GM21529 (cell line): ENCODE measurements around the gene SKA3.
"Not testable (repeated sequence)": the region's sequence is repeated elsewhere in the genome, so short reads cannot be mapped to it uniquely, and the experiment has no call there.

Experiments
- ATAC-seq: cut with Tn5 transposase; IDR thresholded peaks from one replicate; pipeline ENCODE4 v1.9.1; 2021; ENCODE audit not compliant: unreplicated experiment

SKA3 gene

DNA sequence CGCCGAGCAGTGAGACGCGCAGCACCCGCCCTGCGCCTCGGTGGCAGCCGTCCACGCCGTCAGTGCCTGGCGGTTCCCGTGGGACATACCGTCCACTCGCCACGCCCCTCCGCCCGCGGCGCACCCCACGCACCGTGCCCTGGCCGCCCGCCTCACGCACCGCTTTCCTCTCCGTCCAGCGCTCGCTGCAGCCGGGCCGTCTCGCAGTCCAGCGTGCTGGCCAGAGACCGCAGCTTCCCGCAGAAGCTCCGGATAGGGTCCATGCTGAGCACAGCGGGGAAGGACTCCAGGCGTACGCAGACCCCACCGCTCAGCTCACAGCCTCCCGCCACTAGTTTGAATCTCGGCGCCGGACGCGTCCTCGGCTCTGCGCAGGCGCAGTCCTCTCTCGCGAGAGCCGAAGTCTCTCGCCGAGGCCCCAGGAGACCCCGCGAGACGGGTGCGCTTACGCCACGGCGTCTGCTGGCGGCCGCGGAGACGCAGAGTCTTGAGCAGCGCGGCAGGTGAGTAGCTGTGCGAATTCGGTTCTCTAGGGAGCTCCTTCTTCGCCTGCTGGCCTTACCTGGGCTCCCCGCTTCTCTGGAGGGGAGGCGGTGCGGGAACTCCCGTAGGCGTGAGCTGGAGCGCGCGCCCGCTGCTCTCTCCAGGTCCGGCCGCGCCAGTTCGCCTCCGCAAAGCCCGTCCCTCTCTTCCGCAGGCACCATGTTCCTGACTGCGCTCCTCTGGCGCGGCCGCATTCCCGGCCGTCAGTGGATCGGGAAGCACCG lies at the start of gene SKA3, which contains the start of gene MRPL57:
TSS of gene SKA3 (minus strand) at position 338 of the 767 bp plus-strand sequence. CDS start at position 263, 75 bp downstream.
TSS of gene MRPL57 (plus strand) at position 444 of the 767 bp plus-strand sequence. CDS start at position 703, 259 bp downstream.
- peak; percentile 91 for ATAC-seq

GRCh38 chr13:21225082-21225481 lies 48.7 kb upstream of the SKA3 start:
- no peak for ATAC-seq

- ATAC-seq: no peak
These were observed 44.9 kb upstream of the SKA3 start for GRCh38 chr13:21221268-21221667.

DNA sequence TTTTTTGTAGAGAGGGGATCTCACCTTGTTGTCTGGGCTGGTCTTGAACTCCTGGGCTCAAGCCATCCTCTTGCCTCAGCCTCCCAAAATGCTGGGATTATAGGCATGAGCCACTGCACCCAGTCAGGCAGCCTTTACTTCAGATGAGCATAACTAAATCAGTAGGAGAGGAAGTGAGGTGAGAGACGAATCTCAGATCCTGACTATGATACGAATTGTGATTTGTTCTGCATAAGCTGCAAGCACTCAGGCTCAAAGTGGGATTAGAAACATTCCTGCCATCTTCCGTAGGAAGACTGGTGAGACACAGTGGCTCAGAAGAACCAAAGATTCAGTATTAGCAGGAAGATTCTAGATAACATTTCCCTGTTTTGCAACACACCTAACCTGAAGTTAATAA lies 43.4 kb upstream of the SKA3 start:
- not testable (repeated sequence) for ATAC-seq

- ATAC-seq: peak; percentile 56
These were observed 42.7 kb upstream of the SKA3 start for GRCh38 chr13:21219036-21219381.

DNA sequence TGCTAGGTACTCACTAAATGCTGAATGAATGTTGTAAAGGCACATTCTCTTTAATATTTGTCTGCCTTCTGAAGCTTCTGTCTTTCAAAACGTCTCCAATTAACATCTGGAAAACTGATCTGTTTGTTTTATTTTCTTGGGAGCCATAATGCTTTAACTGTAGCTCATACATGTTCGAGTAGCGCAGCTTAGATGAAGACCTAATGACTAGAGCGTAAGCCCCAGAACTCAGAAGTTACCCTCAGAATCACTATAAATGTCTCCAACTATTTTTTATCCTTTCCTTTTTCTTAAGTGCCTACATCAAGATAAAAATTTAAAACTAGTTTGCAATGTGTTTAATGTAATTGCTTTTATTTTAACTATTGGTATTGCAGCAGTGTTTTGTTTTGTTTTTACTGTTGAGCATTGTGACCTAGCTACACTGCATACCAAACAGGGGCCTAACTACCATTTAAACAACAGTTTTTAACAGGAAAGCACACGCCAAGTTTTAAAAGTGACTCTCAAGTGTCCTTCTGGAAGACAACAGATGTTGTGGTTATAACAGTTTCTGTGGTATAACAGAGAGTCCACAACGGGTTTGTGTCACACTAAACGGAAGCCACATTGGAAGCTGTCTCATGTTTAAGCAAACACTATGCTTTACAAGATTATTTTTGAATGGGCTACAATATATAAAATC lies 42.1 kb upstream of the SKA3 start:
- ATAC-seq: peak; percentile 98

DNA sequence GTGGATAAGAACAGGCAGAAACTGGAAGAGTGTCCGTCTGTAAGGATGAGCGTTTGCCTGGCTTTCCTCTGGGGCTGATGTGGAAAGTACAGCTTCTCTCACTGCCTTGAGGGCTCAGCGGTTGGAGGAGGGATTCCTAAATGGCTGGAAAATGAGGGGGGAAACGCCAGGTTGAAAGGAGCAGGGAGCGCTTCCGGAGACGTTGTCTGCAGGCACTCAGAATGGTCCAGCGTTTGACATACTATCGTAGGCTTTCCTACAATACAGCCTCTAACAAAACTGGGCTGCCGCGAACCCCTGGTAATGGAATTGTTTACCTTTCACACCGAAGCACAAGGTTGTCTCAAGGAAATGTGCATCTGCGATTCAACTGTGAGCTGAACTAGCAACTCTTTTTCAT lies 40.0 kb upstream of the SKA3 start:
- no peak for ATAC-seq

GRCh38 chr13:21215419-21215818 lies 39.1 kb upstream of the SKA3 start:
- ATAC-seq: not testable (repeated sequence)

DNA sequence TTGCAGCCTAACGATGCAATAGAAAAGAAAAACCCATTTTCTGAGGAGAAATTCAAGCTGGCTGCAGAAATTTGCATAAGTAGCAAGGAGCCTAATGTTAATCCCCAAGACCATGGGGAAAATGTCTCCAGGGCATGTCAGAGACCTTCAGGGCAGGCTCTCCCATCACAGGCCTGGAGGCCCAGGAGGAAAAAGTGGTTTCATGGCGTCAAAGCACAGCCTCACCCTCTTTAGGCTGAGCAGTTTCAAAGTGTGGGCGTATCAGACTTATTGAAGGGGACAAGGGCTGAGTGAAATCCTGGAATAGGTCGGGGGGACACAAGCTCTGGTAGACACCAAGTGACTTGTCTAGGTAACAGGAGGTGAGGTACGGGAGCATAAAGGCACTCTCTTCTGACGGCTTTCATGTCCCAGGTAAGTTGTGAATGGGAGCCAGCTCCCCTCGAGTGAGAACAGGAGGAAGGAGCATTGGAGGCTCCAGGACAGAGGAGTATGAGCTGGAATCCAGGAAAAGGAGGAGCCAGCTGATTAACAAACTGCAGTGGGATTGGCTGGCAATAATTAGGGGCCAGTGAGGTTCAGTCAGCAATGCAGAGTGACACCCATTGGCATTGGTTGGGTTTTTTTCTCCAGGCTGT lies 35.9 kb upstream of the SKA3 start:
- ATAC-seq: no peak

DNA sequence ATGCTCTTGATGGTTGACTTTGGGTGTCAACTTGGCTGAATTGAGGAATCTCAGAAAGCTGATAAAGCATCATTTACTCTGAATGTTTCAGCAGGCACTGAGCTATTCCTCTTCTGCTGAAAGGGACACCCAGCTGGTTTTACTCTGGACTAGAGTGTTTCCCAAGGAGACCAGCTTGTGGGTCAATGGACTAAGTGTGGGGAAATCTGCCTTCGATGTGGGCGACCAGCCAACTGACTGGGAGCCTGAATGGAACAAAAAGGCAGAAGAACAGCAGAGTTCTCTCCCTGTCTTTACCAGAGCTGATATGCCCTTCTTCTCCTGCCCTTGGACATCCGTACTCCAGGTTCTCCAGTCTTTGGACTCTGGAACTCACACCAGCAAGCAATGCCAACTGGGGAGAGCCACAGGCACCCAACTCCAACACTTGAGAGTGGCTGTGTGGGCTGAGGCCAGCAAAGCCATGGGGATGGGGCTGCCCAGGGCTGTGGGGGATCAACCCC lies 32.4 kb upstream of the SKA3 start:
- ATAC-seq: no peak

GRCh38 chr13:21202767-21203531 lies 26.6 kb upstream of the SKA3 start:
- no peak for ATAC-seq

GRCh38 chr13:21201456-21202190 lies 25.3 kb upstream of the SKA3 start:
- ATAC-seq: not testable (repeated sequence)

DNA sequence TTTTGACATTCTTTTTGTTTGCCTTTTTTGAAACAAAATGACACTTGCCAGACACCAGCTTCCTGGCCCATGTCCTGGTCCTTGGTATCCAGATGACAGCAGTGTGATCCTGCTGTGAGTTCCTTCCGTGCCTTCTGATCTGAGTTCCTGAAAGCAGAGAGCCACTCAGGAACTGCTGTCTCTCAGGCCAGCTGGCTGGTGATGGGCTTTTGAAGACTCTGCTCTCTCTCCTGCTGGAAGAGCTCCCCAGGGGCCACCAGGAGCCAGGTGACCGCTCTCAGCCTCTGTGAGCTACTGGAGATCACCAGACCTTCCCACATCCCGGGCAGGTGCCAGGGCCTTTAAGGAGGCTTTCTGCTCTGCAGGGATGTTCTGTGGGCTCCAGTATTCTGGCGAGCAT lies 22.0 kb upstream of the SKA3 start:
- not testable (repeated sequence) for ATAC-seq

GRCh38 chr13:21197606-21198225 lies 21.4 kb upstream of the SKA3 start:
- not testable (repeated sequence) for ATAC-seq

- ATAC-seq: not testable (repeated sequence)
These were observed 18.4 kb upstream of the SKA3 start for GRCh38 chr13:21194756-21195155.

DNA sequence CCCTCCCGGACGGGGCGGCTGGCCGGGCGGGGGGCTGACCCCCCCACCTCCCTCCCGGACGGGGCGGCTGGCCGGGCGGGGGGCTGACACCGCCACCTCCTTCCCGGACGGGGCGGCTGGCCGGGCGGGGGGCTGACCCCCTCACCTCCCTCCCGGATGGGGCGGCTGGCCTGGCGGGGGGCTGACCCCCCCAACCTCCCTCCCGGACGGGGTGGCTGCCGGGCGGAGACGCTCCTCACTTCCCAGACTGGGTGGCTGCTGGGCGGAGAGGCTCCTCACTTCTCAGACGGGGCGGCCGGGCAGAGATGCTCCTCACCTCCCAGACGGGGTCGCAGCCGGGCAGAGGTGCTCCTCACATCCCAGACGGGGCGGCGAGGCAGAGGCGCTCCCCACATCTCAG lies 10.1 kb upstream of the SKA3 start:
- not testable (repeated sequence) for ATAC-seq

DNA sequence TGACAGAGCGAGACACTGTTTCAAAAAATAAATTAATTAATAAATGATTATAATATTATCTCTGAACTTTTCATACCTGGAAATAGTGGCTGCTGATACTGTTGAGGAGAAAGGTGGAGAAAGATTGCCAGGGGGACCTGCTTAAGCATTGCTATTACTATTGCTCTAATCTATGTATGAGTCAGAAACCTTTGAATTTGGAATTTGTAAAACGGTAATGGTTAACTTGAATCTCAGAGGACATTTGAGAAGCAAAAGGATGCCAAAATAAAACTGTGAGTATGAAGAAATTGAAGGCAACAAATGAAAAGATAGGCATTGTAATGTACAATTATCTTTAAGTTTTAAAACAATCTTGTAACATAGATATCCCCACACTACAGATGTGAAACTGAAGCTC lies 5.3 kb upstream of the SKA3 start:
- no peak for ATAC-seq

GRCh38 chr13:21176982-21177284 lies 581 bp upstream of the SKA3 start:
- ATAC-seq: peak; percentile 39

- no peak for ATAC-seq
These were observed 617 bp downstream of the SKA3 start for GRCh38 chr13:21175656-21176214.

- not testable (repeated sequence) for ATAC-seq
These were observed 2.6 kb downstream of the SKA3 start for GRCh38 chr13:21173767-21174166.
